GDM1 (cell line): ENCODE results near the gene HIVEP3.
"Not testable (repeated sequence)": the region's sequence is repeated elsewhere in the genome, so short reads cannot be mapped to it uniquely, and the experiment has no call there.

Source experiments
- DNase-seq: peaks from one replicate; lab custom pipeline; 2025; lab: John Stamatoyannopoulos, UW

The HIVEP3 gene

GRCh38 chr1:41580520-41581172 is 338.1 kb downstream of the HIVEP3 start:
- peak; percentile 47 for DNase-seq

GRCh38 chr1:41580021-41580420 is 338.7 kb downstream of the HIVEP3 start:
- DNase-seq = no peak

GRCh38 chr1:41578712-41579335 is 339.9 kb downstream of the HIVEP3 start:
- DNase-seq = no peak

DNA sequence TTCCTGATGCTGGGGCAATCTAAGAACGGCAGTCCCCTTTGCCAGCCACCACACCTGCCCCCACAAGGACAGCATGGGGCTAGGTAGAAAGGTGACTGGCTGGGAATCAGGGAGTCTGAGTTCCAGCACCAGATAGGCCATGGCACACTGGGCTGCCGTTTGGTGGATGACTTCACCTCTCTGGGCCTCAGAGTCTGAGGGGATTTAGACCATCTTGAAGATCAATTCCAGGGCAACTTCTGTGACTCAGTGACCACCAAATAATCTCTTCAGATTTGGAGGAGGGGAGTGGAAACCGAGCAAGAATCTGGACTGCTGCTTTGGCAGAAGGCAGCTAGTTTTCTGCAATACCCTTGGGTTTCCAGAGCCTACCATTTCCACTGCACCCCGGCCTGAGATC is 342.1 kb downstream of the HIVEP3 start:
- no peak for DNase-seq

GRCh38 chr1:41576206-41576605 is 342.5 kb downstream of the HIVEP3 start:
- no peak for DNase-seq

DNA sequence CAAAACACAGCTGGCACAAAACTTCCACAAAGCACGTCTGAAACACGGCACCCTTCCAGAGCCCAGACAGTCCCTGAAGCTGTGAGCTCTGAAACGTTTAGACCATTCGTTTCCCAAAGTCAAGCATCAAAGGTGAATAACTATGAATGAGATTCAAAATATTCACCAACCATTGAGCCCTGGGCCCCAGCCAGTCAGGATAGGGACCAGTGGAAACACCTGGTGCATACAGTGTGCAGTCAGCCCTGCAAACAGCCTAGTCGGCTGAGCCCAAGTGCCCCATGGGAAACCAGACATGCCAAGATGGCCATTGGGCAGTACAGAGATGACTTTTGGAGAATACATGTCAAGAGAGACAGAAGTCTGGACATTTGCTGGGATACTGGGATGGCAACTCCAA is 343.9 kb downstream of the HIVEP3 start:
- no peak for DNase-seq

- DNase-seq = peak; percentile 72
Observed at GRCh38 chr1:41573785-41574713, 344.7 kb downstream of the HIVEP3 start.

GRCh38 chr1:41573194-41573593 is 345.5 kb downstream of the HIVEP3 start:
- DNase-seq = no peak

DNA sequence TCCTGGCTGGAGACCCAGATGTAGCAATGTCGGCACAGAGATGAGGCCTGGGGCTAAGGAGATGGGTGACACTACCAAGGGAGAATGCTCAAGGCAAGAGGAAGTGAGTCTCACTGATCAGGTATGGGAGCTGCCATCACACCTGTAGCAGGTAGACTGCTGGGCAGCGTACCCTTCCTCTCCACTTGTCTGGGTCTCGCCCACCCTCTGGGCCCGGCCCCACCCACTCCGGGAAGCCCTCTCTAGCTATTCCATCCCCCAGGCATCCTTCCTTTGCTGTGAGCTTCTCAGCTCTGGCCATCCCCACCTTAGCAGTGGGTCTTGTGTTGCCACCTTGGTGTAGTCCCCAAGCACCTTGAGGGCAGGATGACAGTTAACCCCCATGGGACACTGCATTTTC is 346.5 kb downstream of the HIVEP3 start:
- no peak for DNase-seq

DNA sequence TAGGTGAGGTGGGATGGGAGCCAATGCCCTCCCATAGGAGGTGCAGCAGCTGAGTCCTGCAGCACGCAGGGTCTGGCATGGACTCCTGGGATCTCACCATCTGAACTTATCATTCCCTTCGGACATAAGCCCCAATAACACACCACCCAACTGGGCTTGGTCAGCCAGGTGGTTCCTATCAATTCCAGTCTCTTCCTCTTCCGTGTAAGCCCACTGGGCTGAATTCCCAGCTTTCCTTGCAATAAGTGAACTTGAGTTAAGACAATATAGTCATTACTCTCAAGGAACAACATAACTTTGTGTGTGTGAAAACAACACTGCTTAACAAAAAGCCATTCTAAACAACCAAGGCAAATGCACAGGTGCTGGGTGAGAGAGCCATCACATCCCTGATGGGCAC is 347.7 kb downstream of the HIVEP3 start:
- DNase-seq = no peak

- no peak for DNase-seq
Observed at GRCh38 chr1:41568204-41568603, 350.5 kb downstream of the HIVEP3 start.

DNA sequence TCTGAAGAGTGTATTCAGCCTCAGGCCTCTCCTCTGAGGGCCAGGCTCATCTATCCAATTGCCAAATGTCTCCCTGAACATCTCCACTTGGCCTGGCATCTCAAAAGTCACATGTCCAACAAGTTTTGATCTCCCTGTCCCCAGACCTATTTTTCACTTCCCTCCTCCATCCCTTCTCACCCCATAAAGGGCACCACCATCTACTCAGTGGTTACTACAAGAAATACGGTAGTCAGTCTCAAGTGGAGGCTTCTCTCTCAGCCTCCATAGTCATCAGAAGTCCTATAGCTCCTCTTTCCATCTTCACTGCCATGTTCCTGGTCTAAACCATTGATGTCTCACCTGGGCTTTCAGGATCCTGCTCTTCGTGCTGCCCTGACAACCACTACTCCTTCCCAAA is 351.8 kb downstream of the HIVEP3 start:
- DNase-seq = no peak

GRCh38 chr1:41566274-41566885 is 352.3 kb downstream of the HIVEP3 start:
- no peak for DNase-seq

GRCh38 chr1:41564741-41565475 is 353.8 kb downstream of the HIVEP3 start:
- DNase-seq = no peak

DNA sequence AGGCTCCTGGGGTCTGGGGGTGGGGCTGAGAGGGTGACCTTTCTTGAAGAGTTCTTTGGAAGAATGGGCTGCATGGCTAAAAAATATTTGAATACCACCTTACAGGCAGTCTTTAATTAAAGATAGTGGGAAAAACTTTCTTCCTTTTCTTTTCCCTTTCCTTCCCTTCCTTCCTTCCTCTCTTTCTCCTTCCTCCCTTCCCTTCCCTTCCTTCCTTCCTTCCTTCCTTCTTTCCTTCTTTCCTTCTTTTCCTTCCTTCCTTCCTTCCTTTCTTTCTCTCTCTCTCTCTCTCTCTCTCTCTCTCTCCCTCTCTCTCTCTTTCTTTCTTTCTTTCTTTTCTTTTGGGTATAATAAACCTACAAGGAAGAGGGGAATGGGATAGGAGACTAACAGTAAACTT is 356.4 kb downstream of the HIVEP3 start:
- no peak for DNase-seq

DNA sequence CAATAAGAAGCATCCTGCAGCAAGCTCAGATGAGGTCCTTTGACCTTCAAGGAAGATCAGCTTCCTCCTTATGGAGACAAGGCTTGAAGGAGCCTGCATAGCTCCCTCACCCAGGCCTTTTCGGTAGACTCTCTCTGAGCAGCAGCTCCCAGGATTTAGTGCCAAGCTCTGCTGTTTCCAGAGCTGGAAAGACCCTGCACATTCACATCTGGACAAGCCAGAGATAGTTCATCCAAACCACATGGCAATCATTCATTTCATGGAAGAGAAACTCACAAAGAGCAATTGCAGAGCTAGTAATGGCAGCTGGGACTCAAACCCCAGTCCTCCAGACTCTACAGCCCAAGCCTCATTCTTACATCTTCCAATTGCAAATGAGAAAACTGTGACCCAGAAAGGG is 357.8 kb downstream of the HIVEP3 start:
- no peak for DNase-seq

- DNase-seq = no peak
Observed at GRCh38 chr1:41560496-41560895, 358.2 kb downstream of the HIVEP3 start.

- DNase-seq = no peak
Observed at GRCh38 chr1:41559331-41559730, 359.4 kb downstream of the HIVEP3 start.

DNA sequence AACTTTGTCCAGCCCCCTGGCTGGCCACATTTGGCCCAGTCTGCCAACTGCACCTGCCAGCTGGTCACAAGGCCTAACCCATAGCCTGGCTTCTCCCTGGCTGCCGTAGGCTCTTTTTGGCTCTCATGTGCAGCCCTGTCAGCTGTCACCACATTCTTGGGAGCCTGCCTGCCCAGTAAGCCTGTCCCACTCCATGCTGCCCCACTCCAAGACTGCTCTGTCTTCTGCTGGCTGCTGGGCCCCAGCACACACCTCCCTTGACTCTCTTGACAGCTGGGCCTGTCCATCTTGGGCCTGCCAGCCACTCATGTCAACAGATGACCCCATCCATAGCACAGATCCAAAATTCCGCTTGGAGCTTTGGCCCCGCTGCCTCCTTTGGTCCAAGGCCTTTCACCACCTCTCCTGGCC is 360.0 kb downstream of the HIVEP3 start:
- DNase-seq = no peak

- no peak for DNase-seq
Observed at GRCh38 chr1:41557751-41558455, 360.8 kb downstream of the HIVEP3 start.

DNA sequence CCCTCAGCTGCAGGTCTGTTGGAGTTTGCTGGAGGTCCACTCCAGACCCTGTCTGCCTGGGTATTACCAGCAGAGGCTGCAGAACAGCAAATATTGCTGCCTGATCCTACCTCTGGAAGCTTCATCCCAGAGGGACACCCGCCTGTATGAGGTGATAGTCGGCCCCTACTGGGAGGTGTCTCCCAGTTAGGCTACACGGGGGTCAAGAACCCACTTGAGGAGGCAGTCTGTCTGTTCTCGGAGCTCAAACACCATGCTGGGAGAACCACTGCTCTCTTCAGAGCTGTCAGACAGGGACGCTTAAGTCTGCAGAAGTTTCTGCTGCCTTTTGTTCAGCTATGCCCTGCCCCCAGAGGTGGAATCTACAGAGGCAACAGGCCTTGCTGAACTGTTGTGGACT is 364.0 kb downstream of the HIVEP3 start:
- DNase-seq = not testable (repeated sequence)
